IMR-90 (cell line): ENCODE data around the gene ERC2. TPM values are rescaled to one million over a fixed set of nuclear protein-coding genes. Genes with fewer than 3 reads are reported as not detected.
"Not testable (repeated sequence)": the region's sequence is repeated elsewhere in the genome, so short reads cannot be mapped to it uniquely, and the experiment has no call there.

ENCODE experiments used
- ATAC-seq: fragments of 200-7000 bp; cut with Tn5 transposase; 2 replicates; pipeline ENCODE4 v1.9.1; 2020; ENCODE audit warnings: low read depth, mild to moderate bottlenecking, moderate library complexity
- BruUV-seq: library from RNA; stranded (reverse); fragments of 400-500 nt; replicated peaks from 2 replicates; lab custom pipeline; 2021; lab: Mats Ljungman, UMichigan
- CTCF ChIA-PET: fragments of 300-600 bp; formaldehyde crosslinking; extraction: SDS; loops from one replicate; lab custom pipeline; 2021; ENCODE audit warnings: antibody characterized with exemption; lab: Yijun Ruan, JAX
- POLR2A ChIA-PET: fragments of 300-600 bp; sonication (Branson Sonifier 250); formaldehyde crosslinking; loops from one replicate; lab custom pipeline; 2022; ENCODE audit warnings: antibody characterized with exemption; ENCODE audit not compliant: unreplicated experiment; lab: Charles Lee
- DNase-seq: peaks from one replicate; pipeline ENCODE4 v3.0.0; 2013
- H2AFZ ChIP-seq: replicated peaks from 2 replicates; pipeline ENCODE3; 2013; ENCODE audit warnings: low read length, mild to moderate bottlenecking; ENCODE audit not compliant: poor library complexity
- H2AK5ac ChIP-seq: 2 replicates; pipeline ENCODE4 v1.6.1; 2013; ENCODE audit warnings: low read depth, low read length, inconsistent platforms
- H2AK9ac ChIP-seq: replicated peaks from 2 replicates; pipeline ENCODE3; 2013; ENCODE audit warnings: mild to moderate bottlenecking, low read depth, low read length, moderate library complexity; ENCODE audit not compliant: poor library complexity
- H2BK120ac ChIP-seq: 2 replicates; pipeline ENCODE4 v1.6.1; 2013; ENCODE audit warnings: low read depth, low read length, inconsistent platforms
- H2BK15ac ChIP-seq: 3 replicates; pipeline ENCODE4 v1.6.1; 2013; ENCODE audit warnings: low read depth, low read length, inconsistent platforms
- H2BK20ac ChIP-seq: 2 replicates; pipeline ENCODE4 v1.6.1; 2013; ENCODE audit warnings: low read depth, mild to moderate bottlenecking, inconsistent platforms, low read length, moderate library complexity
- H2BK5ac ChIP-seq: 2 replicates; pipeline ENCODE4 v1.6.1; 2013; ENCODE audit warnings: mild to moderate bottlenecking, low read depth, low read length, inconsistent platforms; ENCODE audit not compliant: poor library complexity, severe bottlenecking
- H3K14ac ChIP-seq: replicated peaks from 2 replicates; pipeline ENCODE4 v1.6.1; 2013; ENCODE audit warnings: low read depth, low read length, inconsistent platforms
- H3K18ac ChIP-seq: 2 replicates; pipeline ENCODE4 v1.6.1; 2013; ENCODE audit warnings: low read depth, low read length, control low read depth
- H3K23ac ChIP-seq: 2 replicates; pipeline ENCODE4 v1.6.1; 2013; ENCODE audit warnings: low read depth, low read length, inconsistent platforms
- H3K27ac ChIP-seq: 2 replicates; pipeline ENCODE4 v1.5.1; 2013; ENCODE audit warnings: mild to moderate bottlenecking, control low read depth, low read length; ENCODE audit not compliant: insufficient read depth
- H3K27me3 ChIP-seq: 2 replicates; pipeline ENCODE4 v1.6.1; 2013; ENCODE audit warnings: low read length; ENCODE audit not compliant: control insufficient read depth, insufficient read depth
- H3K36me3 ChIP-seq: 2 replicates; pipeline ENCODE4 v1.6.1; 2013; ENCODE audit warnings: low read length, mixed read lengths; ENCODE audit not compliant: control insufficient read depth, insufficient read depth
- H3K4ac ChIP-seq: 2 replicates; pipeline ENCODE4 v1.6.1; 2013; ENCODE audit warnings: low read depth, low read length, inconsistent platforms
- H3K4me1 ChIP-seq: 2 replicates; pipeline ENCODE4 v1.6.1; 2013; ENCODE audit warnings: low read length, mixed read lengths; ENCODE audit not compliant: control insufficient read depth, insufficient read depth
- H3K4me2 ChIP-seq: 2 replicates; pipeline ENCODE4 v1.6.1; 2013; ENCODE audit warnings: low read depth, mild to moderate bottlenecking, control low read depth, low read length, moderate library complexity
- H3K4me3 ChIP-seq: 2 replicates; pipeline ENCODE4 v1.5.1; 2013; ENCODE audit warnings: low read depth, mild to moderate bottlenecking, control low read depth, low read length, moderate library complexity; ENCODE audit not compliant: insufficient read depth
- H3K56ac ChIP-seq: 2 replicates; pipeline ENCODE4 v1.6.1; 2013; ENCODE audit warnings: low read length, inconsistent platforms; ENCODE audit not compliant: insufficient read depth; ENCODE audit errors: extremely low read depth
- H3K79me1 ChIP-seq, 2 experiments: 2 replicates each; pipeline ENCODE4 v1.6.1; 2013; ENCODE audit warnings: low read length in 2 of 2, inconsistent platforms in 1 of 2, low read depth in 1 of 2
- H3K9ac ChIP-seq: 2 replicates; pipeline ENCODE4 v1.6.1; 2013; ENCODE audit warnings: low read depth, low read length, control low read depth
- H3K9me1 ChIP-seq: 2 replicates; pipeline ENCODE4 v1.6.1; 2013; ENCODE audit warnings: low read length, inconsistent platforms; ENCODE audit not compliant: insufficient read depth
- H3K9me3 ChIP-seq: 2 replicates; pipeline ENCODE4 v1.6.1; 2013; ENCODE audit warnings: low read length; ENCODE audit not compliant: control insufficient read depth, insufficient read depth
- H4K20me1 ChIP-seq: 2 replicates; pipeline ENCODE4 v1.6.1; 2013; ENCODE audit warnings: low read length, inconsistent platforms; ENCODE audit not compliant: insufficient read depth
- H4K5ac ChIP-seq: 2 replicates; pipeline ENCODE4 v1.6.1; 2013; ENCODE audit warnings: mild to moderate bottlenecking, low read depth, low read length, control low read depth
- H4K8ac ChIP-seq, 2 experiments: 2 replicates each; pipeline ENCODE4 v1.6.1; 2013; ENCODE audit warnings: low read depth in 2 of 2, low read length in 2 of 2, control low read depth in 1 of 2, inconsistent platforms in 1 of 2
- H4K91ac ChIP-seq: 2 replicates; pipeline ENCODE4 v1.6.1; 2013; ENCODE audit warnings: low read depth, low read length, inconsistent platforms; ENCODE audit not compliant: insufficient read depth
- BHLHE40 ChIP-seq: fragments of 150-350 bp; IDR thresholded peaks from 2 replicates; pipeline ENCODE4 v1.6.1; 2016; ENCODE audit warnings: mild to moderate bottlenecking, low read depth, low read length
- CHD1 ChIP-seq: IDR thresholded peaks from 2 replicates; pipeline ENCODE4 v1.6.1; 2012; ENCODE audit warnings: low read depth, low read length, improper control_type of control experiment
- NFE2L2 ChIP-seq: fragments of 150-350 bp; IDR thresholded peaks from 2 replicates; pipeline ENCODE4 v1.6.1; 2016; ENCODE audit warnings: low read depth, mild to moderate bottlenecking, low read length
- RCOR1 ChIP-seq: IDR thresholded peaks from 2 replicates; pipeline ENCODE4 v1.6.1; 2012; ENCODE audit warnings: mild to moderate bottlenecking, low read length, improper control_type of control experiment; ENCODE audit not compliant: insufficient replicate concordance
- WGBS, 2 experiments: methylation state at CpG; one replicate each; pipeline versions ENCODE4 v1.1.5 to v1.1.7; 2013; ENCODE audit warnings: missing lambda C conversion rate in 2 of 2; ENCODE audit not compliant: insufficient read length in 1 of 2; ENCODE audit errors: extremely low coverage in 2 of 2; 5-methylcytosine and 5-hydroxymethylcytosine counted together
- dilution Hi-C: fragments of 300-500 bp; cut with HindIII; formaldehyde crosslinking; loops from one replicate; pipeline ENCODE4 v1.14.3; 2018; ENCODE audit warnings: low sequenced_read_pairs; ENCODE audit not compliant: unreplicated experiment
- in situ Hi-C: fragments of 300-500 bp; cut with MboI; formaldehyde crosslinking; loops from 3 replicates; pipeline ENCODE4 v1.14.3; 2019; ENCODE audit warnings: low sequenced_read_pairs, inconsistent platforms, mixed read lengths
- intact Hi-C: fragments of 100-400 bp; cut with micrococcal nuclease; formaldehyde crosslinking; loops from 2 replicates; pipeline ENCODE4 v1.10.0; 2022
- polyA plus RNA-seq, 3 experiments: library from polyadenylated mRNA; depleted of rRNA; stranded (reverse); fragments of >200 nt; gene quantifications; 2 replicates each; pipeline ENCODE4 v1.2.3, GENCODE V29; 2012; ENCODE audit warnings: low replicate concordance in 1 of 3
- total RNA-seq: library from RNA; depleted of rRNA; stranded (reverse); fragments of >200 nt; gene quantifications from 2 replicates; pipeline ENCODE4 v1.2.3, GENCODE V29; 2012

ERC2 gene
- total and polyA plus RNA-seq, 2 of the 4 experiments (the other 2 are of a cell fraction) = 0.17 to 0.18 TPM

DNA sequence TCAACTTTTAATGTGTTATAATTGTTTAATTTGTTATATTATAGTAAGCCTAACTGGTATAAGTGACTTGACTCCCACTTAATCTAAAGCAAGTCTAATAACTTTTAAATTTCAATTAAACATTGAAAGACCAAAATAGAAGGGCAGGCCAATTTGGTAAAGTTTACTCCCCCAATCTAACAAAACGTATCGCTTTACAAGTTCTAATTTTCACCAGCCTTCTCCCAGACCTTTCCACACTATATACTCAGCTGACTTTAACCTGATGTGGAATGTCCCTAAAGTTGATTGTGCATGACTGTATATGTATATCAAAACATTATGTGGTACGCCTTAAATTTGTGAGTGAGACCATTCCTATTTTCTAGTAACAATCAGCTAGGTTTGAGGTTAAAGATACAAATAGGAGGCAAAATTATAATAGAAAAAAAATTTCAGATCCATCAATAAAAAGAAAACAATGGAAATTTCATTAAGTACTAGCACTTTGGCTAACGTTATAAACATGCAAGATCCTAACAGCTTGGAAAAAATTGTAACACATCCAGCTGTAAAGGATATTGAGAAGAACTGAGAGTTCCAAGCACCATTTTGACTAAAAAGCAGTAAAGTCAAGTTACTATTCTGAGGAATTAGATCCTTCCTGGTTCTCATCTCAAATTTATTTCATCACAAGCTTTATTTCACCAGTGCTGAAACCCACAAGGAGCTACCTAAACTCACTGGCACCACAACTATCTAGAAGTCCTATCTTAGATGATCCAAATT is 199.5 kb downstream of the ERC2 start:
- Histone ChIP-seq H3K36me3 (no peaks in the 10 kb centered on the region), H2BK5ac (no peak overlapping the region), H3K27me3 (no peaks in the 10 kb centered on the region), H3K9me1 (no peaks in the 10 kb centered on the region), H3K9ac (no peak overlapping the region), H2AK5ac (no peak overlapping the region), H2BK20ac (no peak overlapping the region), H3K9me3 (no peaks in the 10 kb centered on the region), H3K18ac (no peak overlapping the region), H2AK9ac (no peak overlapping the region), H3K4me2 (no peak overlapping the region), H4K20me1 (no peaks in the 10 kb centered on the region), H3K27ac (no peak overlapping the region), H2BK120ac (no peak overlapping the region), H3K4me1 (no peaks in the 10 kb centered on the region), H3K4ac (no peak overlapping the region), H4K91ac (no peak overlapping the region), H3K56ac (no peak overlapping the region), H3K4me3 (no peak overlapping the region), H2AFZ (no peak overlapping the region), H3K23ac (no peak overlapping the region), H4K8ac (no peak overlapping the region), H3K14ac (no peak overlapping the region), H4K5ac (no peak overlapping the region), H3K79me1 (no peaks in the 10 kb centered on the region), H2BK15ac (no peak overlapping the region)
- dilution Hi-C loops = no loop called here
- TF ChIP-seq RCOR1 = no peak
- no peak for TF ChIP-seq NFE2L2
- TF ChIP-seq CHD1 = no peak
- TF ChIP-seq BHLHE40 = no peak
- CTCF ChIA-PET = no interaction called here
- ATAC-seq = no peak
- POLR2A ChIA-PET = no interaction called here
- no TSS peak for BruUV-seq
- WGBS, 2 experiments = no CpG with 5 or more reads among the region's 4 CpGs
- intact Hi-C loops = no loop called here
- DNase-seq = no peak
- in situ Hi-C loops = no loop called here

DNA sequence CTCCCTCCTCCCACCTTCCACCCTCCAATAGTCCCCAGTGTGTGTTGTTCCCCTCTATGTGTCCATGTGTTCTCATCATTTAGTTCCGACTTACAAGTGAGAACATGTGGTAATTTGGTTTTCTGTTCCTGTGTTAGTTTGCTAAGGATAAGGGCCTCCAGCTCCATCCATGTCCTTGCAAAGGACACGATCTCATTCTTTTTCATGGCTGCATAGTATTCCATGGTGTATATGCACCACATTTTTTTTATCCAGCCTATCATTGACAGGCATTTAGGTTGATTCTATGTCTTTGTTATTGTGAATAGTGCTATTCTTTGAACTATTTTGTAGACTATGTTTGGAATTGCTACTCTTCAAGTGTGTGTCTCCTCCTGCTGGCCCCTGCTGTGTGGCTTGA is 206.4 kb downstream of the ERC2 start:
- ATAC-seq, H2BK5ac ChIP-seq, H2BK15ac ChIP-seq, H3K4me3 ChIP-seq, DNase-seq, H3K56ac ChIP-seq, in situ Hi-C loops, H3K4ac ChIP-seq, H2AK9ac ChIP-seq, dilution Hi-C loops, H3K9ac ChIP-seq, H2BK120ac ChIP-seq, H3K27me3 ChIP-seq, intact Hi-C loops, H3K36me3 ChIP-seq, H4K5ac ChIP-seq, H3K79me1 ChIP-seq, H2AK5ac ChIP-seq, H3K9me1 ChIP-seq, H3K27ac ChIP-seq, CTCF ChIA-PET, H3K23ac ChIP-seq, H3K4me2 ChIP-seq, H3K4me1 ChIP-seq, H2AFZ ChIP-seq, BruUV-seq, H3K14ac ChIP-seq, H2BK20ac ChIP-seq, H4K20me1 ChIP-seq, H3K18ac ChIP-seq, H4K8ac ChIP-seq, POLR2A ChIA-PET, H3K9me3 ChIP-seq, H4K91ac ChIP-seq: not testable (repeated sequence)
- no CpG with 5 or more reads among the region's 2 CpGs for WGBS, 2 experiments
